Sigmoid colon (tissue), 4 donors: ENCODE data around the gene NECTIN4.

ENCODE experiments used
- CTCF ChIP-seq, 4 experiments: fragments of 450-650 bp in 3 of 4; fragments of 200-600 bp in 1 of 4; IDR thresholded peaks; one replicate each; pipeline ENCODE4 v1.5.1; 2016 to 2019; ENCODE audit warnings: antibody characterized with exemption in 4 of 4, mild to moderate bottlenecking in 3 of 4, moderate library complexity in 2 of 4
- EP300 ChIP-seq, 4 donors: sonication (generic); formaldehyde crosslinking; IDR thresholded peaks; one replicate each; pipeline ENCODE4 v1.6.1; 2017; ENCODE audit warnings: antibody characterized with exemption in 4 of 4
- POLR2A ChIP-seq, 2 donors: fragments of 450-650 bp; IDR thresholded peaks; one replicate each; pipeline ENCODE4 v1.6.1; 2016; ENCODE audit warnings: antibody characterized with exemption in 2 of 2, mild to moderate bottlenecking in 2 of 2, moderate library complexity in 2 of 2
- POLR2AphosphoS5 ChIP-seq, 4 donors: sonication (generic); formaldehyde crosslinking; IDR thresholded peaks; one replicate each; pipeline ENCODE4 v1.6.1; 2017; ENCODE audit warnings: antibody characterized with exemption in 4 of 4

- TF ChIP-seq POLR2A (IDR thresholded peaks at IDR 0.05): no peak
- no peak for TF ChIP-seq CTCF (IDR thresholded peaks at IDR 0.05)
- no peak for TF ChIP-seq POLR2AphosphoS5 (IDR thresholded peaks at IDR 0.05)
- no peak for TF ChIP-seq EP300 (IDR thresholded peaks at IDR 0.05)
Observed at GRCh38 chr1:161068306-161069234, 20.8 kb downstream of the NECTIN4 start.
